BLaER1 treated with 17β-estradiol and CSF1 and Interleukin-3, amounts not matched to agents 10 nM and 100 nM (cell line): ENCODE results near the gene C1orf167.
A peak's percentile ranks its signal among the peaks of the same experiment; 100 is the strongest.

Source experiments
- H3K27ac ChIP-seq, 11 experiments: shearing (Covaris generic); formaldehyde crosslinking; 2 replicates each; pipeline ENCODE4 v1.8.1; 2022
- H3K27me3 ChIP-seq, 11 experiments: shearing (Covaris generic); formaldehyde crosslinking; 2 replicates each; pipeline ENCODE4 v1.8.1; 2022
- H3K36me3 ChIP-seq, 11 experiments: shearing (Covaris generic); formaldehyde crosslinking; 2 replicates each; pipeline ENCODE4 v1.8.1; 2022
- H3K4me1 ChIP-seq, 10 experiments: shearing (Covaris generic); formaldehyde crosslinking; 2 replicates each; pipeline ENCODE4 v1.8.1; 2022
- H3K4me2 ChIP-seq, 11 experiments: shearing (Covaris generic); formaldehyde crosslinking; 2 replicates each; pipeline ENCODE4 v1.8.1; 2022
- H3K4me3 ChIP-seq, 10 experiments: shearing (Covaris generic); formaldehyde crosslinking; 2 replicates each; pipeline ENCODE4 v1.8.1; 2022
- H3K9ac ChIP-seq, 11 experiments: shearing (Covaris generic); formaldehyde crosslinking; 2 replicates each; pipeline ENCODE4 v1.8.1; 2022
- H3K9me3 ChIP-seq, 11 experiments: shearing (Covaris generic); formaldehyde crosslinking; replicated peaks in 1 of 11; 2 replicates each; pipeline ENCODE4 v1.8.1; 2022
- H4K20me1 ChIP-seq, 11 experiments: shearing (Covaris generic); formaldehyde crosslinking; 2 replicates each; pipeline ENCODE4 v1.8.1; 2022
- Cebpa-rat ChIP-seq, 11 experiments: shearing (Covaris generic); IDR thresholded peaks; 2 replicates each; pipeline ENCODE4 v1.8.1; 2022

C1orf167 gene

GRCh38 chr1:11770011-11770410, 8.0 kb downstream of the C1orf167 start:
- H3K9me3 ChIP-seq = no peaks in the 10 kb centered on the region
- no peak overlapping the region for H3K27ac ChIP-seq
- no peak overlapping the region for H3K4me3 ChIP-seq
- no peak for TF ChIP-seq Cebpa-rat (IDR thresholded peaks at IDR 0.05)
- no peak overlapping the region for H3K9ac ChIP-seq
- no peak overlapping the region for H3K4me2 ChIP-seq
- H3K36me3 ChIP-seq = no peaks in the 10 kb centered on the region
- H4K20me1 ChIP-seq = no peaks in the 10 kb centered on the region; a peak in 1 of 22 replicates
- no peaks in the 10 kb centered on the region for H3K27me3 ChIP-seq
- peaks cover 22 to 34% (median 28%) of the 10 kb centered on the region in 10 experiments for H3K4me1 ChIP-seq

GRCh38 chr1:11771481-11772043, 9.6 kb downstream of the C1orf167 start:
- TF ChIP-seq Cebpa-rat (IDR thresholded peaks at IDR 0.05) = no peak
- Histone ChIP-seq H3K9ac (peak overlapping the region in 2 of 11 experiments; percentile 8 to 19; a peak in 1 of 22 replicates), H3K4me2 (peak overlapping the region in 9 of 11 experiments; percentile 27 to 65 (median 47); a peak in 15 of 22 replicates), H3K27me3 (no peaks in the 10 kb centered on the region), H4K20me1 (no peaks in the 10 kb centered on the region), H3K4me1 (peaks cover 22 to 34% (median 28%) of the 10 kb centered on the region in 10 experiments), H3K27ac (peak overlapping the region in 1 of 11 experiments; percentile 30; a peak in 1 of 22 replicates), H3K36me3 (no peaks in the 10 kb centered on the region), H3K9me3 (no peaks in the 10 kb centered on the region), H3K4me3 (no peak overlapping the region)

- Histone ChIP-seq H4K20me1 (no peaks in the 10 kb centered on the region), H3K9ac (no peak overlapping the region), H3K9me3 (no peaks in the 10 kb centered on the region), H3K36me3 (no peaks in the 10 kb centered on the region), H3K4me2 (peak overlapping the region; percentile 27 to 65 (median 45); a peak in 20 of 22 replicates), H3K27ac (peak overlapping the region in 1 of 11 experiments; percentile 30; a peak in 2 of 22 replicates), H3K4me3 (no peak overlapping the region), H3K4me1 (peaks cover 22 to 34% (median 28%) of the 10 kb centered on the region in 10 experiments), H3K27me3 (no peaks in the 10 kb centered on the region)
- TF ChIP-seq Cebpa-rat (IDR thresholded peaks at IDR 0.05) = no peak
These were observed 10.5 kb downstream of the C1orf167 start for GRCh38 chr1:11772458-11772857.

- H3K27ac ChIP-seq = no peak overlapping the region
- peaks cover 11 to 16% (median 14%) of the 10 kb centered on the region in 10 experiments for H3K4me1 ChIP-seq
- H3K4me2 ChIP-seq = no peak overlapping the region
- no peak for TF ChIP-seq Cebpa-rat (IDR thresholded peaks at IDR 0.05)
- no peaks in the 10 kb centered on the region for H3K36me3 ChIP-seq
- H3K4me3 ChIP-seq = no peak overlapping the region
- no peaks in the 10 kb centered on the region for H4K20me1 ChIP-seq
- H3K9ac ChIP-seq = no peak overlapping the region
- no peaks in the 10 kb centered on the region for H3K27me3 ChIP-seq
- H3K9me3 ChIP-seq = no peaks in the 10 kb centered on the region
These were observed 12.8 kb downstream of the C1orf167 start for GRCh38 chr1:11774753-11775152.

- no peak for TF ChIP-seq Cebpa-rat (IDR thresholded peaks at IDR 0.05)
- Histone ChIP-seq H4K20me1 (no peaks in the 10 kb centered on the region), H3K9me3 (no peaks in the 10 kb centered on the region), H3K27ac (no peak overlapping the region), H3K36me3 (no peaks in the 10 kb centered on the region), H3K4me1 (peaks cover 0 to 5% (median 0%) of the 10 kb centered on the region in 10 experiments; a peak in 3 of 20 replicates), H3K27me3 (no peaks in the 10 kb centered on the region), H3K4me3 (no peak overlapping the region), H3K9ac (no peak overlapping the region), H3K4me2 (no peak overlapping the region)
These were observed 15.8 kb downstream of the C1orf167 start for GRCh38 chr1:11777658-11778322.

GRCh38 chr1:11778336-11778735, 16.3 kb downstream of the C1orf167 start:
- no peaks in the 10 kb centered on the region for H4K20me1 ChIP-seq
- no peaks in the 10 kb centered on the region for H3K36me3 ChIP-seq
- H3K4me3 ChIP-seq = no peak overlapping the region
- no peak overlapping the region for H3K27ac ChIP-seq
- TF ChIP-seq Cebpa-rat (IDR thresholded peaks at IDR 0.05) = no peak
- H3K9ac ChIP-seq = no peak overlapping the region
- peaks cover 0 to 5% (median 0%) of the 10 kb centered on the region in 10 experiments; a peak in 2 of 20 replicates for H3K4me1 ChIP-seq
- H3K27me3 ChIP-seq = no peaks in the 10 kb centered on the region
- no peak overlapping the region for H3K4me2 ChIP-seq
- no peaks in the 10 kb centered on the region for H3K9me3 ChIP-seq

GRCh38 chr1:11778844-11779623, 17.0 kb downstream of the C1orf167 start:
- Histone ChIP-seq H3K27me3 (no peaks in the 10 kb centered on the region), H3K27ac (no peak overlapping the region), H3K4me1 (peaks cover under 1 to 8% (median 2%) of the 10 kb centered on the region in 10 experiments; a peak in 12 of 20 replicates), H3K9me3 (no peaks in the 10 kb centered on the region), H4K20me1 (no peaks in the 10 kb centered on the region), H3K36me3 (no peaks in the 10 kb centered on the region), H3K4me2 (no peak overlapping the region), H3K9ac (no peak overlapping the region), H3K4me3 (no peak overlapping the region)
- no peak for TF ChIP-seq Cebpa-rat (IDR thresholded peaks at IDR 0.05)

- H4K20me1 ChIP-seq = no peaks in the 10 kb centered on the region
- no peak overlapping the region for H3K27ac ChIP-seq
- no peaks in the 10 kb centered on the region for H3K9me3 ChIP-seq
- no peak overlapping the region for H3K4me2 ChIP-seq
- TF ChIP-seq Cebpa-rat (IDR thresholded peaks at IDR 0.05) = no peak
- H3K4me1 ChIP-seq = peaks cover 8 to 16% (median 10%) of the 10 kb centered on the region in 10 experiments
- H3K36me3 ChIP-seq = no peaks in the 10 kb centered on the region
- H3K27me3 ChIP-seq = no peaks in the 10 kb centered on the region
- H3K9ac ChIP-seq = no peak overlapping the region
- H3K4me3 ChIP-seq = no peak overlapping the region
These were observed 17.9 kb downstream of the C1orf167 start for GRCh38 chr1:11779715-11780379.
